Bronchial epithelial cell (primary cell): ENCODE data around the gene TEF. TPM values are rescaled to one million over a fixed set of nuclear protein-coding genes. Genes with fewer than 3 reads are reported as not detected.

Source experiments
- DNase-seq: peaks from one replicate; pipeline ENCODE4 v3.0.0-alpha.2; 2010; ENCODE audit warnings: low read depth
- FAIRE-seq: peaks from 2 replicates; lab custom pipeline; 2011; peaks lifted over from hg19 to GRCh38; lab: Jason Lieb, UNC
- H3K27me3 ChIP-seq: 2 replicates; pipeline ENCODE4 v1.5.1; 2011; ENCODE audit warnings: low read length; ENCODE audit not compliant: control insufficient read depth, insufficient read depth
- H3K36me3 ChIP-seq: 2 replicates; pipeline ENCODE4 v1.5.1; 2011; ENCODE audit warnings: low read length; ENCODE audit not compliant: control insufficient read depth, insufficient read depth
- H3K4me3 ChIP-seq: 2 replicates; pipeline ENCODE4 v1.5.1; 2011; ENCODE audit warnings: mild to moderate bottlenecking, low read depth, low read length, control low read depth
- total RNA-seq: library from RNA; depleted of rRNA; stranded (reverse); fragments of >200 nt; gene quantifications from 2 replicates; pipeline ENCODE4 v1.2.1, GENCODE V29; 2014
- TF ChIP-seq, protein P1 (sequence below): IDR thresholded peaks from 2 replicates; pipeline ENCODE4 v1.5.1; 2011; ENCODE audit warnings: mild to moderate bottlenecking, moderate library complexity, low read length, control low read depth, inconsistent platforms; ENCODE audit not compliant: insufficient read depth, severe bottlenecking

TEF gene
- total RNA-seq, 1 donor from 2014 or later: 7.6 TPM

DNA sequence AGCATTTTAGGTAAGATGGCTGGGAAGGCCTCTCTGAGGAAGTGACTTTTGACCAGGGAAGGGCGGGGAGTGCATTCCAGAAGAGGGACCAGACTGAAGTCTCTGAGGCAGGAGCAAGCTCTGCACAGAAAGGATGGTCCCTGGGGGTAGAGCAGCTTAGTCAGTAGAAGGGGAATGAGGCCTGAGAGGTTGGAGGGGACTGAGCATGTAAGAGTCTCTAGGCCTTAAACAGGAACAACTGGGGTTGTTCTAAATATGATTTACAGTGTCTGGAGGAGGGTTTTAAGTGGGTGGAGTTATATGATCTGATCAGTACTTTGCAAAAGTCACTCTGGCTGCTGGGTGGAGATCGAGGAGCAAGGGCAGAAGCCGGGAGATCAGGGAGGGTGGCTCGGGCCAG lies 31.7 kb upstream of the TEF start:
- DNase-seq (no peak), FAIRE-seq (no peak)
- H3K36me3 ChIP-seq: peaks cover 37% of the 10 kb centered on the region
- no peaks in the 10 kb centered on the region for H3K27me3 ChIP-seq
- TF ChIP-seq, protein P1, sequence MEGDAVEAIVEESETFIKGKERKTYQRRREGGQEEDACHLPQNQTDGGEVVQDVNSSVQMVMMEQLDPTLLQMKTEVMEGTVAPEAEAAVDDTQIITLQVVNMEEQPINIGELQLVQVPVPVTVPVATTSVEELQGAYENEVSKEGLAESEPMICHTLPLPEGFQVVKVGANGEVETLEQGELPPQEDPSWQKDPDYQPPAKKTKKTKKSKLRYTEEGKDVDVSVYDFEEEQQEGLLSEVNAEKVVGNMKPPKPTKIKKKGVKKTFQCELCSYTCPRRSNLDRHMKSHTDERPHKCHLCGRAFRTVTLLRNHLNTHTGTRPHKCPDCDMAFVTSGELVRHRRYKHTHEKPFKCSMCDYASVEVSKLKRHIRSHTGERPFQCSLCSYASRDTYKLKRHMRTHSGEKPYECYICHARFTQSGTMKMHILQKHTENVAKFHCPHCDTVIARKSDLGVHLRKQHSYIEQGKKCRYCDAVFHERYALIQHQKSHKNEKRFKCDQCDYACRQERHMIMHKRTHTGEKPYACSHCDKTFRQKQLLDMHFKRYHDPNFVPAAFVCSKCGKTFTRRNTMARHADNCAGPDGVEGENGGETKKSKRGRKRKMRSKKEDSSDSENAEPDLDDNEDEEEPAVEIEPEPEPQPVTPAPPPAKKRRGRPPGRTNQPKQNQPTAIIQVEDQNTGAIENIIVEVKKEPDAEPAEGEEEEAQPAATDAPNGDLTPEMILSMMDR: no peak
- no peak overlapping the region for H3K4me3 ChIP-seq

- FAIRE-seq (no peak), DNase-seq (no peak)
- TF ChIP-seq, protein P1: no peak
- Histone ChIP-seq H3K27me3 (no peaks in the 10 kb centered on the region), H3K36me3 (peaks cover 39% of the 10 kb centered on the region), H3K4me3 (no peak overlapping the region)
These were observed 30.7 kb upstream of the TEF start for GRCh38 chr22:41351011-41351410.

GRCh38 chr22:41352058-41352457 lies 29.7 kb upstream of the TEF start:
- no peaks in the 10 kb centered on the region for H3K27me3 ChIP-seq
- TF ChIP-seq, protein P1: no peak
- peak; percentile 61 for DNase-seq
- peaks cover 37% of the 10 kb centered on the region for H3K36me3 ChIP-seq
- FAIRE-seq: peak; percentile 64
- no peak overlapping the region for H3K4me3 ChIP-seq

DNA sequence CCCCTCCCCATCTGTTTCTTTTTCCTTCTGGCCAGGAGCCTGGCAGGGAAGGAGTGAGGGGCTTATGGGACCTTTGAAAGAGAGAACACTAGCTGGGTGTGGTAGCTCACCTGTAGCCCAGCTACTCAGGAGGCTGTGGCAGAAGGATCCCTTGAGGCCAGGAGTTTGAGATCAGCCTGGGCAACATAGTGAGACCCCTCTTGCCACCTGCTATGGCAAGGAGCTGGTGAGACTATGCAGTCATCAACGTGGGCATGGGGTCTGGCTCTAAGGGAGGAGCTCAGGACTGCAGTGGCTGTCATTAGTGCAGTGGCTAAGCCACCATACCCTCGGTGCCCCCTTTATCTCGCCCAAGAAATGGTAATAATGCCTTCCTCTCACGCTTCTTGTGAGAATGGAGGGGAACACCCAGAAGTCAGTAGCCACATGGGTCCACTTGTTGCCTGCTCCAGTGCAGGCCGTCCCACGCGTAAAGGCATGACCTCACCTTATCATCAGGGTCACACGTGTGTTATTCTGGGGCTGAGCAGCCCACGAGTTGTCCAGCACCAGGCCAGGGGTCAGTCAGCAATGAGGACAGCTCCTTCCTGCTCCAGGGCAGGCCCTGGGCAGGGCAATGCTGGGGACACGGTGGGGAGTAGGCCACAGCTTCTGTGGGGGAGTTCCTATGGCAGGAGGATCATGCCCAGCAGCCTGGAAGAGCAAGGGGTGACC lies 27.7 kb upstream of the TEF start:
- Histone ChIP-seq H3K27me3 (no peaks in the 10 kb centered on the region), H3K36me3 (peaks cover 38% of the 10 kb centered on the region), H3K4me3 (no peak overlapping the region)
- TF ChIP-seq, protein P1: no peak
- no peak for FAIRE-seq
- DNase-seq: no peak

DNA sequence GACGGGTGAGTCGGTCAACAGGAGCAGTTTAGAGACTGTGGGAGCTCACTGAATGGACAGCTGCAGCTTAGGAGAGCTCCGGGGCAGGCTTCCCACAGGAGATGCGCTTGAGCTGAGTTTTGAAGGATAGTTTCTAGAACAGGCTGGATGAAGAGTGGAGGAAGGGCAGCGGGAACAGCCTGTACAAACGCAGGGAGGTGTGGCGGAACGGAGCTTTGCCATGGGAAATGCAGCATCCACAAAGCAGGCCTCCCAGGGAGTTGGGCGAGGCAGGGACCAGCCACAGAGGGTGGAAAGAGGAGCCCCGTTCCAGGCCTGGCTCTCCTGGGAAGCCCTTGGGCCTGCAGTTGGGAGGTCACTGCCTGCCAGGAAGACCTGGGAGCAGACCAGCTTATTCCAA lies 26.8 kb upstream of the TEF start:
- DNase-seq (no peak), FAIRE-seq (no peak)
- Histone ChIP-seq H3K36me3 (peaks cover 36% of the 10 kb centered on the region), H3K4me3 (no peak overlapping the region), H3K27me3 (no peaks in the 10 kb centered on the region)
- TF ChIP-seq, protein P1: no peak

DNA sequence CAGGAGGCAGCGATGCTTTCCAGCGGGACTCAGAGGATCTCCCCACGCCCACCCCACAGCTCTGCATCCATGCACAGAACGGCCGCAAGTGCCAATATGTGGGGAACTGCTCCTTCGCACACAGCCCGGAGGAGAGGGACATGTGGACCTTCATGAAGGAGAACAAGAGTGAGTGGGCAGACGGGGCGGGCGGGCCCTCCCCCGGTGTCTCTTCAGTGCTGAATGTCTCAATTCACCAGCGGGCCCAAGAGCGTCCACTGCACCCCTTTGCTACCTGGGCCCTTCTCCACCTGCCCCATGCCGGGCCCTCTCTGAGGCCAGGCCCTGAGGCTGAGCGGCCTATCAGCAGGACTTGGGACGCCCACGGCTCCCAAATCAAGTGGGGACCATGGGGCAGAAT lies 25.8 kb upstream of the TEF start:
- peaks cover 35% of the 10 kb centered on the region for H3K36me3 ChIP-seq
- TF ChIP-seq, protein P1: no peak
- FAIRE-seq (no peak), DNase-seq (no peak)
- H3K27me3 ChIP-seq: no peaks in the 10 kb centered on the region
- no peak overlapping the region for H3K4me3 ChIP-seq
